Stimulated activated effector memory CD8-positive, alpha-beta T cell treated with anti-CD3 and anti-CD28 coated beads, Interleukin-12 subunit alpha, Interleukin-12 subunit beta, amount 100 ng/mL, for 72 hours (primary cell): Measurements from ENCODE around the gene DCLRE1A.
"Not testable (repeated sequence)": the region's sequence is repeated elsewhere in the genome, so short reads cannot be mapped to it uniquely, and the experiment has no call there.

ENCODE experiments used
- ATAC-seq: fragments of 150-1000 bp; cut with Tn5 transposase; 2 replicates; pipeline ENCODE4 v1.10.0; 2021
- DNase-seq, 2 donors: peaks; one replicate each; pipeline ENCODE4 v3.0.0; 2021 to 2022; ENCODE audit warnings: low spot score in 2 of 2
- H3K27ac Mint-ChIP-seq: one replicate; pipeline ENCODE4 v1.8.0; 2022; ENCODE audit warnings: mild to moderate bottlenecking, mixed read lengths
- H3K36me3 Mint-ChIP-seq: one replicate; pipeline ENCODE4 v1.8.0; 2022; ENCODE audit warnings: mild to moderate bottlenecking, mixed read lengths
- H3K4me1 Mint-ChIP-seq: one replicate; pipeline ENCODE4 v1.8.0; 2022; ENCODE audit warnings: mixed read lengths
- H3K4me3 Mint-ChIP-seq: one replicate; pipeline ENCODE4 v1.8.0; 2022; ENCODE audit warnings: mild to moderate bottlenecking, mixed read lengths
- H3K9me3 Mint-ChIP-seq: one replicate; pipeline ENCODE4 v1.8.0; 2022; ENCODE audit warnings: mixed read lengths

The DCLRE1A gene

DNA sequence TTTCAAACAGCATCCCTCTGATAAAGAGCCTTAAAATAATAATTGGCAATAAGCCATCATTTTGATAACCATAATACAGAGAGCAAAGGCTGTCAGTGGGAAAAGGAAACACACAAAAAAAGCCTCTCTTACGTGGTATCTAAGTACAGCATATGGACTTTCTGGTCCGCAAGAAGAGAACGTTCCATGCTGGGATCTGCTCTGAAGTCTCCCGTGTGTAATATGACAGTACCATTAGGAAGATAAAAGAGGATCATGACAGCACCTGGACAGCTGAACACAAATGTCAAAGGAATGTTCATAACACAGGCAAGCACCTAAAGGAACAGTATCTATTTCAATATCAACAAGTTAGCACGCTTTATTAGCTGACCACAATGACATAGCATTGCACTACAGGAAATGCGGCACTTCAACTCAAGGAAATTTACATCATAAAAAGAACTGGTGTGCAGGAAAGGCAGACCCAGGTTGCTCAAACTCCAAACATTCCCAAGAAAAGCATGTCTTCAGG is 9.9 kb downstream of the DCLRE1A start:
- Mint-ChIP-seq H3K36me3 (peaks cover 72% of the 10 kb centered on the region), H3K4me1 (peaks cover 6% of the 10 kb centered on the region), H3K9me3 (no peaks in the 10 kb centered on the region), H3K4me3 (no peak overlapping the region), H3K27ac (no peak overlapping the region)
- ATAC-seq = no peak
- DNase-seq = no peak

DNA sequence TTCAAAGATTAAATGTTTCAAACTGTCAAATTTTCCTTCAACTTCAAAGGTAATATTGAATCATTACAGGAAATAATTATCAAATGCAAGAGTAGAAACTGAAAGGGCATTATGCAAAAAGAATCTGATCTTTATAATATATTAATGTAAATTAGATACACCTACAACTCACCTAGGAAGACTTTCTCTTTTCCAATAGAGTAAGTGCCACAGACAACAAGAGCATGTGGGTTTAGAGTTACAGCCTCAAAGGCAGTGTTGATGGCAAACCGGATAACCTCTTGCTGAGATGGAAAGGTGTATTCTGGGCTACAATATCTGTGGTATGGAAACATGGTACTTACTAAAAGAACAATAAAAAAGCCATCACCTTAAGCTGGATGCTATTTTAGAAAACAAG is 11.7 kb downstream of the DCLRE1A start:
- Mint-ChIP-seq H3K36me3 (peaks cover 70% of the 10 kb centered on the region), H3K4me1 (no peaks in the 10 kb centered on the region)
- no peak for ATAC-seq

DNA sequence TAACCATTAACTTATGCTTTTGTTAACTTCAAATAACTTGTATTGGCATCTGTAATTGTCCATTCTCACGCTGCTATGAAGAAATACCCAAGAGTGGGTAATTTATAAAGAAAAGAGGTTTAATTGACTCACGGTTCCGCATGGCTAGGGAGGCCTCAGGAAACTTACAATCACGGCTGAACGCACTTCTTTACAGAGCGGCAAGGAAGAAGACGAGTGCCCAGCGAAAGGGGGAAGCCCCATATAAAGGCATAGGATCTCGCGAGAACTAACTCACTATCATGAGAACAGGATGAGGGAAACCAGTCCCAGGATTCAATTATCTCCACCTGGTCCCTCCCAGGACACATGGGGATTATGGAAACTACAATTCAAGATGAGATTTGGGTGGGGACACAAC is 25.3 kb downstream of the DCLRE1A start:
- H3K27ac Mint-ChIP-seq, DNase-seq, H3K9me3 Mint-ChIP-seq, ATAC-seq, H3K4me1 Mint-ChIP-seq, H3K4me3 Mint-ChIP-seq, H3K36me3 Mint-ChIP-seq: not testable (repeated sequence)

More for the DNA sequence above, 11.7 kb downstream of the DCLRE1A start:
- Mint-ChIP-seq H3K4me3 (no peak overlapping the region), H3K9me3 (no peaks in the 10 kb centered on the region), H3K27ac (no peak overlapping the region)
- no peak for DNase-seq

DNA sequence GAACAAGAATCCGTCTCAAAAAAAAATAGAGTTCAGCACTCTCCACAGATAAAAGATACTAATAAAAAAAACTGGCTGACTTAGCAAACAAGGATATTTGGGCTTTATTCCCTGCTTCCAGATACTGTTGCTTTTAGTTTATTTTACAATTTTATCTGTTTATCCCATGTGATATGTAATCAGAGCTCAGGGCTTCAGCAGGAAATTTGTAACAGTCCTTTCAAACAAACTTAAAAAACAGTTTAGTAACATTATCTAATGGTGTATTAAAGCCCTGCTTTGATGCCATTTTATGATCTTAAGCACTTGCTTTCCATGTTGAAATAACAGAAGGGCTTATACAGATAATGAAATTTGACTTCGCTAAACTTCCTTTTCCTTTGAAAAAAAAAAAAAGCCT is 28.1 kb downstream of the DCLRE1A start:
- Mint-ChIP-seq H3K9me3 (no peaks in the 10 kb centered on the region), H3K4me1 (no peaks in the 10 kb centered on the region), H3K36me3 (no peaks in the 10 kb centered on the region), H3K27ac (no peak overlapping the region), H3K4me3 (no peak overlapping the region)
- no peak for DNase-seq
- no peak for ATAC-seq

DNA sequence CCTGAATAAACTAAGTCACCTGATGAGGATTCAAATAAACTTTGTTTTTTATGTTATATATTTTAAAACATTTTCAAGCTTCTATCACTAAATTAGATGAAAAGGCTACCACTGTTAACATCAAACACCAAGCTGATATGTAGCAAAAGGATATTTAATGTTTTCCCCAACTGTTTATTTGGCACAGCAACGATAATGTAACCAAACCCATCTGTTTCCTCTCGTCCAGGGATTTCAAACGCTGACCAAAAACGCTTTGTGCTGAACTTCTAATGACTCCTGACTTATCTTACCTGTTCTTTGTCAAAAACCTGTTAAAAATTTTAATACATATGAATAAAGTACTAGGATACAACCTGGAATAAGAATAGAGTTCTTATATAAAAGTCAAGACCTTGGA is 30.5 kb downstream of the DCLRE1A start:
- no peak for DNase-seq
- Mint-ChIP-seq H3K27ac (no peak overlapping the region), H3K9me3 (no peaks in the 10 kb centered on the region), H3K36me3 (no peaks in the 10 kb centered on the region), H3K4me1 (no peaks in the 10 kb centered on the region), H3K4me3 (no peak overlapping the region)
- ATAC-seq = no peak

GRCh38 chr10:113822174-113822573 is 31.7 kb downstream of the DCLRE1A start:
- H3K9me3 Mint-ChIP-seq = no peaks in the 10 kb centered on the region
- H3K4me1 Mint-ChIP-seq = no peaks in the 10 kb centered on the region
- no peaks in the 10 kb centered on the region for H3K36me3 Mint-ChIP-seq
- no peak overlapping the region for H3K27ac Mint-ChIP-seq
- H3K4me3 Mint-ChIP-seq = no peak overlapping the region
- no peak for DNase-seq
- ATAC-seq = no peak

- not testable (repeated sequence) for H3K27ac Mint-ChIP-seq, H3K9me3 Mint-ChIP-seq, H3K36me3 Mint-ChIP-seq, H3K4me3 Mint-ChIP-seq, H3K4me1 Mint-ChIP-seq, DNase-seq, ATAC-seq
Measured at GRCh38 chr10:113821306-113821705, 32.6 kb downstream of the DCLRE1A start.

GRCh38 chr10:113820507-113820906 is 33.4 kb downstream of the DCLRE1A start:
- no peak for DNase-seq
- Mint-ChIP-seq H3K27ac (no peak overlapping the region), H3K4me1 (no peaks in the 10 kb centered on the region), H3K36me3 (no peaks in the 10 kb centered on the region), H3K9me3 (no peaks in the 10 kb centered on the region), H3K4me3 (no peak overlapping the region)
- no peak for ATAC-seq

DNA sequence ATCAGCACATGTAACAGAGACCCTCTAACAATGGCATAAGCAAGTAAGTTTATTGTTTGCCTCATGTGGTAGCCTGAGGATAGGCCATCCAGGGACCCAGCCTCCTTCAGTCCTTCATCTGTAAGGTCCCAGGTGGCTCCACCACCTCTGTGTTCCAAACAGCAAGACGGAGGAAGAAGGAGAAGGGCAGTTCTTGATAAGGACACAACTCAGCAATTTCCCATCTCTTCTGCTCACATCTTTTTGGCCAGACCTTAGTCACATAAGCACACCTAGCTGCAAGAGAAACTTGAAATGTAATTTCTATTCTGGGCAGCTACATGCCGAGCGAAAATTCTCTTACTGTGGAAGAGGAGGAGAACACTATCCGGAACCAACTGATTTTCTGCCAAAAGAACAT is 33.9 kb downstream of the DCLRE1A start:
- no peak for ATAC-seq
- H3K4me1 Mint-ChIP-seq = no peaks in the 10 kb centered on the region
- no peak overlapping the region for H3K27ac Mint-ChIP-seq
- no peak for DNase-seq
- H3K36me3 Mint-ChIP-seq = no peaks in the 10 kb centered on the region
- no peaks in the 10 kb centered on the region for H3K9me3 Mint-ChIP-seq
- H3K4me3 Mint-ChIP-seq = no peak overlapping the region

DNA sequence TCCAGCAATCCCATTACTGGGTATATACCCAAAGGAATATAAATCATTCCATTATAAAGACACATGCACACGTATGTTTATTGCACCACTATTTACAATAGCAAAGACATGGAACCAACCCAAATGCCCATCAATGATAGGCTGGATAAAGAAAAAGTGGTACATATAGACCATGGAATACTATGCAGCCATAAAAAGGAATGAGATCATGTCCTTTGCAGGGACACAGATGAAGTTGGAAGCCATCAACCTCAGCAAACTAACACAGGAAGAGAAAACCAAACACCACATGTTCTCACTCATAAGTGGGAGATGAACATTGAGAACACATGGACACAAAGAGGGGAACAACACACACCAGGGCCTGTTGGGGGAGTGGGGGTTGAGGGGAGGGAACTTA is 39.2 kb downstream of the DCLRE1A start:
- not testable (repeated sequence) for H3K36me3 Mint-ChIP-seq, H3K9me3 Mint-ChIP-seq, H3K4me3 Mint-ChIP-seq

GRCh38 chr10:113808168-113808567 is 45.7 kb downstream of the DCLRE1A start:
- H3K4me1 Mint-ChIP-seq = no peaks in the 10 kb centered on the region
- no peak overlapping the region for H3K4me3 Mint-ChIP-seq
- ATAC-seq (no peak), DNase-seq (no peak)
- no peak overlapping the region for H3K27ac Mint-ChIP-seq
- H3K9me3 Mint-ChIP-seq = no peaks in the 10 kb centered on the region
- no peaks in the 10 kb centered on the region for H3K36me3 Mint-ChIP-seq

More for the DNA sequence above, 39.2 kb downstream of the DCLRE1A start:
- H3K4me1 Mint-ChIP-seq, ATAC-seq, H3K27ac Mint-ChIP-seq, DNase-seq: not testable (repeated sequence)

DNA sequence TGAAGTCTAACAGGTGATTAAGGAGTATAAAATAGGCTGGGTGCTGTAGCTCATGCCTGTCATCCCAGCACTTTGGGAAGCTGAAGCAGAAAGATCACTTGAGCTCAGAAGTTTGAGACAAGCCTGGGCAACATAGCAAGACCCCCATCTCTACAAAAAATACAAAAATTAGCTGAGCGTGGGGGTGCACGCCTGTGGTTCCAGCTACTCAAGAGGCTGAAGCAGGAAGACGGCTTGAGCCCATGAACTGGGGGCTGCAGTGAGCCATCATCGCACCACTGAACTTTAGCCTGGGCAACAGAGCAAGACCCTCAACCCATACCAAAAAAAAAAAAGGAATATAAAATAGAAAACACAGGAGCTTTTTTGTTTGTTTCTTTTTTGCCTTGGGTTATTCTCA is 47.4 kb downstream of the DCLRE1A start:
- no peak for DNase-seq
- H3K36me3 Mint-ChIP-seq = no peaks in the 10 kb centered on the region

GRCh38 chr10:113802997-113803396 is 50.9 kb downstream of the DCLRE1A start:
- Mint-ChIP-seq H3K36me3 (no peaks in the 10 kb centered on the region), H3K4me1 (no peaks in the 10 kb centered on the region), H3K27ac (no peak overlapping the region), H3K9me3 (no peaks in the 10 kb centered on the region), H3K4me3 (no peak overlapping the region)
- ATAC-seq (no peak), DNase-seq (no peak)

More for the DNA sequence above, 47.4 kb downstream of the DCLRE1A start:
- Mint-ChIP-seq H3K27ac (no peak overlapping the region), H3K4me1 (no peaks in the 10 kb centered on the region), H3K9me3 (no peaks in the 10 kb centered on the region), H3K4me3 (no peak overlapping the region)
- ATAC-seq = no peak

- Mint-ChIP-seq H3K36me3 (no peaks in the 10 kb centered on the region), H3K4me1 (no peaks in the 10 kb centered on the region), H3K27ac (no peak overlapping the region), H3K9me3 (no peaks in the 10 kb centered on the region), H3K4me3 (no peak overlapping the region)
- ATAC-seq = no peak
- no peak for DNase-seq
Measured at GRCh38 chr10:113801569-113801968, 52.3 kb downstream of the DCLRE1A start.

- Mint-ChIP-seq H3K9me3 (no peaks in the 10 kb centered on the region), H3K36me3 (no peaks in the 10 kb centered on the region), H3K27ac (no peak overlapping the region), H3K4me3 (no peak overlapping the region), H3K4me1 (no peaks in the 10 kb centered on the region)
- ATAC-seq (no peak), DNase-seq (no peak)
Measured at GRCh38 chr10:113791691-113792090, 62.2 kb downstream of the DCLRE1A start.

DNA sequence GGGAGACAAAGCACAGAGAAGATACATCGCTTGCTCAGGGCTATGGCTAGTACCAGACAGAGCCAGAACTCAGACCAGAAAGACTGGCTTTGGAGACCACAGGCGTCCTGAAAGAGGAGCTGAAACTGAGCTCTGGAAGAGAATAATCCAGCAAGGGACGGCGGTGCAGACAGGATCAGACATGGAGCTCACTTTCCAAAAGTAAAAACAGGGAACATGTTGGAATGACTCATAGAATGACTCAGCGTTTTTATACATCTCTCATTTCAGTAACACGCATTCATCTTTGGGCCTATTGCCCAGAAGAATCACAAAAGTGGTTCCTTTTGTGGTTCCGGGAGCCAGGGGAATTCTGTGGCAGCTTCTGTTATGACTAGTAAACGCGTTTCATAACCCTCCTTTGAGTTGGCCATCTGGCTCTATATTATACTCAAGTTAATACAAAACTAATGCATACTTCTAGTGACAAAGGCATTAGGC is 65.2 kb downstream of the DCLRE1A start:
- Mint-ChIP-seq H3K4me1 (no peaks in the 10 kb centered on the region), H3K36me3 (no peaks in the 10 kb centered on the region), H3K27ac (no peak overlapping the region), H3K9me3 (no peaks in the 10 kb centered on the region), H3K4me3 (no peak overlapping the region)
- DNase-seq = no peak
- no peak for ATAC-seq
